ENCODE measurements around the gene MTG2.

DNA sequence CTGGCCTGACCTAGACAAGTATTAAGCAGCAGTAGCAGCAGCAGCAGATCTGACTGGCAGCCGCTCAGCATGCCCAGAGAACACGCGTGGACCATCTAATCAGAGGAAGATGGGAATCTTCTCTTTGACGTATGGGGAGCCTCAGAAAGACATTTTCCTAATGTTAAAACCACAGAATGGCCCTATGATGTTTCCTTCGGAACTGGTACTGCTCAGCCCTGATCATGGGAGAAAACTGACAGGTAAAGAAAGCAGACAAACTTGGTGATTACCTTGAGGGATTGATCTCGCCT, 45.8 kb upstream of the MTG2 start:
- TF ChIP-seq, protein P1, sequence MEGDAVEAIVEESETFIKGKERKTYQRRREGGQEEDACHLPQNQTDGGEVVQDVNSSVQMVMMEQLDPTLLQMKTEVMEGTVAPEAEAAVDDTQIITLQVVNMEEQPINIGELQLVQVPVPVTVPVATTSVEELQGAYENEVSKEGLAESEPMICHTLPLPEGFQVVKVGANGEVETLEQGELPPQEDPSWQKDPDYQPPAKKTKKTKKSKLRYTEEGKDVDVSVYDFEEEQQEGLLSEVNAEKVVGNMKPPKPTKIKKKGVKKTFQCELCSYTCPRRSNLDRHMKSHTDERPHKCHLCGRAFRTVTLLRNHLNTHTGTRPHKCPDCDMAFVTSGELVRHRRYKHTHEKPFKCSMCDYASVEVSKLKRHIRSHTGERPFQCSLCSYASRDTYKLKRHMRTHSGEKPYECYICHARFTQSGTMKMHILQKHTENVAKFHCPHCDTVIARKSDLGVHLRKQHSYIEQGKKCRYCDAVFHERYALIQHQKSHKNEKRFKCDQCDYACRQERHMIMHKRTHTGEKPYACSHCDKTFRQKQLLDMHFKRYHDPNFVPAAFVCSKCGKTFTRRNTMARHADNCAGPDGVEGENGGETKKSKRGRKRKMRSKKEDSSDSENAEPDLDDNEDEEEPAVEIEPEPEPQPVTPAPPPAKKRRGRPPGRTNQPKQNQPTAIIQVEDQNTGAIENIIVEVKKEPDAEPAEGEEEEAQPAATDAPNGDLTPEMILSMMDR (IDR thresholded peaks at IDR 0.05; ENCODE audit: low read depth, low read length, missing input control), result no peak
- TF ChIP-seq JUND (IDR thresholded peaks at IDR 0.05) (no peak), RAD21 (IDR thresholded peaks at IDR 0.05) (no peak)
- TF ChIP-seq, protein P2, sequence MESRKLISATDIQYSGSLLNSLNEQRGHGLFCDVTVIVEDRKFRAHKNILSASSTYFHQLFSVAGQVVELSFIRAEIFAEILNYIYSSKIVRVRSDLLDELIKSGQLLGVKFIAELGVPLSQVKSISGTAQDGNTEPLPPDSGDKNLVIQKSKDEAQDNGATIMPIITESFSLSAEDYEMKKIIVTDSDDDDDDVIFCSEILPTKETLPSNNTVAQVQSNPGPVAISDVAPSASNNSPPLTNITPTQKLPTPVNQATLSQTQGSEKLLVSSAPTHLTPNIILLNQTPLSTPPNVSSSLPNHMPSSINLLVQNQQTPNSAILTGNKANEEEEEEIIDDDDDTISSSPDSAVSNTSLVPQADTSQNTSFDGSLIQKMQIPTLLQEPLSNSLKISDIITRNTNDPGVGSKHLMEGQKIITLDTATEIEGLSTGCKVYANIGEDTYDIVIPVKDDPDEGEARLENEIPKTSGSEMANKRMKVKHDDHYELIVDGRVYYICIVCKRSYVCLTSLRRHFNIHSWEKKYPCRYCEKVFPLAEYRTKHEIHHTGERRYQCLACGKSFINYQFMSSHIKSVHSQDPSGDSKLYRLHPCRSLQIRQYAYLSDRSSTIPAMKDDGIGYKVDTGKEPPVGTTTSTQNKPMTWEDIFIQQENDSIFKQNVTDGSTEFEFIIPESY (IDR thresholded peaks at IDR 0.05), result no peak

All from liver (tissue), 3 donors.